GM12878 (cell line): ENCODE data around the gene BIN1. TPM values are rescaled to one million over a fixed set of nuclear protein-coding genes. Genes with fewer than 3 reads are reported as not detected.

ENCODE experiments used
- ASH2L ChIP-seq: fragments of 300-600, 200-600 bp; sonication (generic); IDR thresholded peaks from 2 replicates; pipeline ENCODE4 v1.6.1; 2017; ENCODE audit warnings: low read depth, mild to moderate bottlenecking, borderline replicate concordance
- BHLHE40 ChIP-seq, 2 experiments: fragments of 450-650 bp in 1 of 2; IDR thresholded peaks; 2 replicates each; pipeline ENCODE4 v1.6.1; 2011 to 2017; ENCODE audit warnings: low read depth in 2 of 2, borderline replicate concordance in 1 of 2, improper control_type of control experiment in 1 of 2, low read length in 1 of 2, mild to moderate bottlenecking in 1 of 2
- BMI1 ChIP-seq: fragments of 450-650 bp; IDR thresholded peaks from 2 replicates; pipeline ENCODE4 v1.6.1; 2016; ENCODE audit warnings: mild to moderate bottlenecking, moderate library complexity, borderline replicate concordance
- CEBPB ChIP-seq, 2 experiments: fragments of 150-350 bp in 1 of 2; IDR thresholded peaks; 2 replicates each; pipeline ENCODE4 v1.6.1; 2012 to 2014; ENCODE audit warnings: low read depth in 2 of 2, low read length in 2 of 2, borderline replicate concordance in 1 of 2, inconsistent platforms in 1 of 2
- DPF2 ChIP-seq: fragments of 450-650 bp; IDR thresholded peaks from 2 replicates; pipeline ENCODE4 v1.6.1; 2017; ENCODE audit warnings: mild to moderate bottlenecking
- EGR1 ChIP-seq, 2 experiments: IDR thresholded peaks; 1 replicate in 1 of 2; 2 replicates in 1 of 2; pipeline ENCODE4 v1.6.1; 2011 to 2012; ENCODE audit warnings: low read depth in 2 of 2, low read length in 2 of 2, borderline replicate concordance in 1 of 2, mild to moderate bottlenecking in 1 of 2, moderate library complexity in 1 of 2
- ELK1 ChIP-seq: IDR thresholded peaks from 2 replicates; pipeline ENCODE4 v1.6.1; 2012; ENCODE audit warnings: low read depth, low read length, improper control_type of control experiment
- EP300 ChIP-seq, 2 experiments: fragments of 150-350 bp in 1 of 2; IDR thresholded peaks; 2 replicates each; pipeline ENCODE4 v1.6.1; 2011 to 2012; ENCODE audit warnings: low read depth in 2 of 2, low read length in 2 of 2, borderline replicate concordance in 1 of 2, improper control_type of control experiment in 1 of 2, inconsistent platforms in 1 of 2; ENCODE audit not compliant: control insufficient read depth in 1 of 2
- ESRRA ChIP-seq: IDR thresholded peaks from 2 replicates; pipeline ENCODE4 v1.6.1; 2012; ENCODE audit warnings: mild to moderate bottlenecking, low read length, improper control_type of control experiment
- HDGF ChIP-seq: fragments of 450-650 bp; IDR thresholded peaks from 2 replicates; pipeline ENCODE4 v1.6.1; 2016; ENCODE audit warnings: antibody characterized with exemption
- IKZF1 ChIP-seq: fragments of 450-650 bp; conservative IDR thresholded peaks from 2 replicates; pipeline ENCODE4 v1.6.1; 2017; ENCODE audit warnings: antibody characterized with exemption, mild to moderate bottlenecking
- MEF2B ChIP-seq: fragments of 450-650 bp; IDR thresholded peaks from 2 replicates; pipeline ENCODE4 v1.6.1; 2018; ENCODE audit warnings: mild to moderate bottlenecking, moderate library complexity; ENCODE audit not compliant: partially characterized antibody, poor library complexity, severe bottlenecking
- MXI1 ChIP-seq: fragments of 150-350 bp; IDR thresholded peaks from 2 replicates; pipeline ENCODE4 v1.6.1; 2011; ENCODE audit warnings: low read depth, mild to moderate bottlenecking, inconsistent platforms, low read length, improper control_type of control experiment
- MYB ChIP-seq: fragments of 150-350 bp; IDR thresholded peaks from 2 replicates; pipeline ENCODE4 v1.6.1; 2014; ENCODE audit warnings: mild to moderate bottlenecking, low read depth, low read length, borderline replicate concordance
- RELB ChIP-seq: fragments of 450-650 bp; IDR thresholded peaks from 2 replicates; pipeline ENCODE4 v1.6.1; 2017; ENCODE audit warnings: low read depth, mild to moderate bottlenecking, moderate library complexity
- RUNX3 ChIP-seq: IDR thresholded peaks from 2 replicates; pipeline ENCODE4 v1.6.1; 2012; ENCODE audit warnings: low read length, inconsistent platforms
- SIX5 ChIP-seq: IDR thresholded peaks from 2 replicates; pipeline ENCODE4 v1.6.1; 2011; ENCODE audit warnings: mild to moderate bottlenecking, low read depth, low read length, moderate library complexity; ENCODE audit not compliant: severe bottlenecking
- SPI1 ChIP-seq: IDR thresholded peaks from 2 replicates; pipeline ENCODE4 v1.6.1; 2011; ENCODE audit warnings: low read depth, mild to moderate bottlenecking, low read length, moderate library complexity, borderline replicate concordance; ENCODE audit not compliant: insufficient read depth
- TAF1 ChIP-seq: IDR thresholded peaks from 2 replicates; pipeline ENCODE4 v1.6.1; 2011; ENCODE audit warnings: mild to moderate bottlenecking, low read depth, low read length, borderline replicate concordance
- ZNF384 ChIP-seq: IDR thresholded peaks from 2 replicates; pipeline ENCODE4 v1.6.1; 2012; ENCODE audit warnings: low read depth, mild to moderate bottlenecking, low read length, improper control_type of control experiment, borderline replicate concordance
- ZNF592 ChIP-seq: fragments of 450-650 bp; IDR thresholded peaks from 2 replicates; pipeline ENCODE4 v1.6.1; 2017; ENCODE audit warnings: mild to moderate bottlenecking, moderate library complexity
- polyA plus RNA-seq, 11 experiments: library from polyadenylated mRNA; depleted of rRNA in 4 of 11; unstranded in 6 of 11; stranded (reverse) in 5 of 11; fragments of >200 nt; fragmentation: Nextera tagmentation in 4 of 11; fragmentation: Illumina TruSeq in 1 of 11; extraction: Ambion mirVana in 4 of 11; extraction: Trizol in 1 of 11; gene quantifications; 1 replicate in 1 of 11; 2 replicates in 10 of 11; pipeline versions ENCODE4 v1.2.1 to v1.2.3, GENCODE V29; 2011 to 2016; ENCODE audit warnings: inconsistent platforms in 2 of 11, missing spikeins in 2 of 11, low read depth in 1 of 11
- total RNA-seq, 4 experiments: library from RNA; depleted of rRNA in 3 of 4; stranded (reverse); fragments of >200 nt in 3 of 4; fragmentation: Illumina TruSeq in 1 of 4; extraction: Trizol in 1 of 4; gene quantifications; 2 replicates each; pipeline versions ENCODE4 v1.2.1 to v1.2.3, GENCODE V29; 2013 to 2021

Gene BIN1
- total and polyA plus RNA-seq, 10 of the 15 experiments (the other 5 are each of a cell fraction or from before 2014, with no cell fraction given): 0.32 to 21.3 (median 11.2) TPM

- TF ChIP-seq RUNX3 (peak; percentile 70), EGR1 (IDR thresholded peaks at IDR 0.05; ENCODE audit: borderline replicate concordance in 1 of 2, low read depth in 2 of 2, low read length in 2 of 2) (peak in 1 of 2 experiments; percentile 6; a peak in 1 of 3 replicates), IKZF1 (peak; percentile 78), ZNF592 (no peak), ELK1 (no peak), ZNF384 (no peak), ASH2L (no peak), SIX5 (no peak), MYB (no peak), SPI1 (peak; percentile 11; the same call in 1 of the 2 replicates), BMI1 (no peak), BHLHE40 (IDR thresholded peaks at IDR 0.05; ENCODE audit: borderline replicate concordance in 1 of 2, low read depth in 2 of 2, low read length in 1 of 2) (peak; percentile 35 to 81; a peak in 3 of 4 replicates), CEBPB (IDR thresholded peaks at IDR 0.05; ENCODE audit: borderline replicate concordance in 1 of 2, low read depth in 2 of 2, low read length in 2 of 2) (no peak), RELB (no peak), MXI1 (no peak), TAF1 (peak; percentile 66; the same call in 1 of the 2 replicates), EP300 (IDR thresholded peaks at IDR 0.05; ENCODE audit: borderline replicate concordance in 1 of 2, control insufficient read depth in 1 of 2, low read depth in 2 of 2, low read length in 2 of 2) (0 out of 4 replicates have a peak, but pooled peaks of 1 of the 2 experiments have one; percentile 4), ESRRA (no peak), HDGF (peak; percentile 60; the same call in 1 of the 2 replicates), MEF2B (peak; percentile 85), DPF2 (no peak; the same call in 1 of the 2 replicates)
These were observed 24.9 kb downstream of the BIN1 start (continued) for GRCh38 chr2:127081826-127082633.
